Esophagus squamous epithelium (tissue), 4 donors: ENCODE results near the gene FAM171A1.

Source experiments
- CTCF ChIP-seq, 6 experiments: fragments of 450-650 bp in 4 of 6; fragments of 200-600 bp in 2 of 6; sonication (generic) in 2 of 6; IDR thresholded peaks; one replicate each; pipeline ENCODE4 v1.5.1; 2016 to 2019; ENCODE audit warnings: antibody characterized with exemption in 6 of 6, mild to moderate bottlenecking in 4 of 6, moderate library complexity in 4 of 6
- POLR2A ChIP-seq, 4 donors: fragments of 450-650 bp; IDR thresholded peaks; one replicate each; pipeline ENCODE4 v1.6.1; 2017; ENCODE audit warnings: antibody characterized with exemption in 4 of 4, mild to moderate bottlenecking in 4 of 4, moderate library complexity in 3 of 4

DNA sequence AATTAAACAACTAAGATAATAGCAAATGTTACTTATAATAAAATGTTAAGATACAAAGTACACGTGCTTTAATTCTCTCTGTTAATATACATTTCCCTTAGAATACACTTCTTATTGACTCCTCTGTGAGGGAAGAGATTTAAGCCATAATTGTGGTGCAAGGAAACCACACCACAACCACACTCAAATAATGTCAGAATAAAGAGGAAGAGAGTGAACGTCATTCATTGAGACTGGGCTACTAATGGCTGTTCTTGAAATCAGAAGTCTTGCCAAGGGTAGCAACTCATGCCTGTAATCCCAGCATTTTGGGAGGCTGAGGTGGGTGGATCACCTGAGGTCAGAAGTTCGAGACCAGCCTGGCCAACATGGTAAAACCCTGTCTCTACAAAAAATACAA is 10.0 kb downstream of the FAM171A1 start:
- TF ChIP-seq POLR2A (IDR thresholded peaks at IDR 0.05) (no peak), CTCF (IDR thresholded peaks at IDR 0.05) (no peak)
